ENCODE measurements around the gene SKAP2. TPM values are rescaled to one million over a fixed set of nuclear protein-coding genes. Genes with fewer than 3 reads are reported as not detected.

Gene SKAP2
- polyA plus RNA-seq, 1 experiment: 2.7 TPM

- H3K36me3 ChIP-seq (ENCODE audit: control insufficient read depth, insufficient read depth, low read length): no peaks in the 10 kb centered on the region
- no peak overlapping the region for H3K4me3 ChIP-seq (ENCODE audit: low read depth, low read length)
- DNase-seq (ENCODE audit: low read depth): no peak
- no peaks in the 10 kb centered on the region for H3K27me3 ChIP-seq (ENCODE audit: control insufficient read depth, insufficient read depth, low read length)
- ChIA-PET POLR2A (no interaction called here), CTCF (interaction anchor here (2.1 kb wide), 1 partner anchor 13 kb away, joined by 6 read pairs; no protein-coding TSS in a partner anchor)
- no peak for TF ChIP-seq CTCF (IDR thresholded peaks at IDR 0.05; ENCODE audit: insufficient read depth, low read depth, low read length)
Observed at GRCh38 chr7:26688388-26688787, 176.0 kb downstream of the SKAP2 start.

GRCh38 chr7:26687032-26687431, 177.4 kb downstream of the SKAP2 start:
- DNase-seq (ENCODE audit: low read depth): no peak
- H3K4me3 ChIP-seq (ENCODE audit: low read depth, low read length): no peak overlapping the region
- CTCF ChIA-PET: interaction anchor here (0.6 to 1.9 kb wide), 18 partner anchors 9 to 1508 kb away, joined by 3 to 6 read pairs (median 4); no protein-coding TSS in a partner anchor
- TF ChIP-seq CTCF (IDR thresholded peaks at IDR 0.05; ENCODE audit: insufficient read depth, low read depth, low read length): no peak
- H3K36me3 ChIP-seq (ENCODE audit: control insufficient read depth, insufficient read depth, low read length): no peaks in the 10 kb centered on the region
- H3K27me3 ChIP-seq (ENCODE audit: control insufficient read depth, insufficient read depth, low read length): no peaks in the 10 kb centered on the region
- POLR2A ChIA-PET: interaction anchor here (0.6 kb wide), 1 partner anchor 1387 kb away, joined by 3 read pairs; no protein-coding TSS in a partner anchor

GRCh38 chr7:26686448-26686981, 177.9 kb downstream of the SKAP2 start:
- H3K4me3 ChIP-seq (ENCODE audit: low read depth, low read length): no peak overlapping the region
- POLR2A ChIA-PET: interaction anchor here (0.6 kb wide), 1 partner anchor 1388 kb away, joined by 3 read pairs; no protein-coding TSS in a partner anchor
- no peaks in the 10 kb centered on the region for H3K27me3 ChIP-seq (ENCODE audit: control insufficient read depth, insufficient read depth, low read length)
- CTCF ChIA-PET: interaction anchor here (0.6 to 1.9 kb wide), 18 partner anchors 9 to 475 kb away, joined by 3 to 6 read pairs (median 4); no protein-coding TSS in a partner anchor
- DNase-seq (ENCODE audit: low read depth): peak; percentile 12
- peak; percentile 55 for TF ChIP-seq CTCF (IDR thresholded peaks at IDR 0.05; ENCODE audit: insufficient read depth, low read depth, low read length)
- no peaks in the 10 kb centered on the region for H3K36me3 ChIP-seq (ENCODE audit: control insufficient read depth, insufficient read depth, low read length)

GRCh38 chr7:26685606-26686005, 178.8 kb downstream of the SKAP2 start:
- H3K36me3 ChIP-seq (ENCODE audit: control insufficient read depth, insufficient read depth, low read length): no peaks in the 10 kb centered on the region
- DNase-seq (ENCODE audit: low read depth): no peak
- no peak for TF ChIP-seq CTCF (IDR thresholded peaks at IDR 0.05; ENCODE audit: insufficient read depth, low read depth, low read length)
- CTCF ChIA-PET: interaction anchor here (0.6 kb wide), 1 partner anchor 564 kb away, joined by 5 read pairs; no protein-coding TSS in a partner anchor
- POLR2A ChIA-PET: no interaction called here
- H3K27me3 ChIP-seq (ENCODE audit: control insufficient read depth, insufficient read depth, low read length): no peaks in the 10 kb centered on the region
- no peak overlapping the region for H3K4me3 ChIP-seq (ENCODE audit: low read depth, low read length)

- no peak overlapping the region for H3K4me3 ChIP-seq (ENCODE audit: low read depth, low read length)
- ChIA-PET POLR2A (no interaction called here), CTCF (no interaction called here)
- H3K27me3 ChIP-seq (ENCODE audit: control insufficient read depth, insufficient read depth, low read length): no peaks in the 10 kb centered on the region
- DNase-seq (ENCODE audit: low read depth): no peak
- no peaks in the 10 kb centered on the region for H3K36me3 ChIP-seq (ENCODE audit: control insufficient read depth, insufficient read depth, low read length)
- no peak for TF ChIP-seq CTCF (IDR thresholded peaks at IDR 0.05; ENCODE audit: insufficient read depth, low read depth, low read length)
Observed at GRCh38 chr7:26684447-26684846, 179.9 kb downstream of the SKAP2 start.
